HG03460 (cell line): ENCODE data around the gene HIVEP2.
"Not testable (repeated sequence)": the region's sequence is repeated elsewhere in the genome, so short reads cannot be mapped to it uniquely, and the experiment has no call there.

Experiments used
- ATAC-seq: cut with Tn5 transposase; IDR thresholded peaks from one replicate; pipeline ENCODE4 v1.9.1; 2021; ENCODE audit not compliant: unreplicated experiment

Gene HIVEP2

GRCh38 chr6:142945049-142945445 is at the start of gene HIVEP2:
HIVEP2 (minus strand) TSS chr6:142945176; CDS start chr6:142774738, 170,438 bp downstream.
- peak; percentile 21 for ATAC-seq

GRCh38 chr6:142993977-142994376 is 49.0 kb upstream of the HIVEP2 start:
- ATAC-seq: no peak

- no peak for ATAC-seq
Measured at GRCh38 chr6:142987490-142987889, 42.5 kb upstream of the HIVEP2 start.

GRCh38 chr6:142985281-142985680 is 40.3 kb upstream of the HIVEP2 start:
- no peak for ATAC-seq

GRCh38 chr6:142984386-142984785 is 39.4 kb upstream of the HIVEP2 start:
- ATAC-seq: no peak

- no peak for ATAC-seq
Measured at GRCh38 chr6:142975365-142975764, 30.4 kb upstream of the HIVEP2 start.

GRCh38 chr6:142970941-142971340 is 26.0 kb upstream of the HIVEP2 start:
- not testable (repeated sequence) for ATAC-seq

GRCh38 chr6:142968601-142969000 is 23.6 kb upstream of the HIVEP2 start:
- ATAC-seq: no peak

- ATAC-seq: no peak
Measured at GRCh38 chr6:142966294-142966693, 21.3 kb upstream of the HIVEP2 start.

GRCh38 chr6:142965164-142965563 is 20.2 kb upstream of the HIVEP2 start:
- ATAC-seq: no peak

GRCh38 chr6:142960098-142960497 is 15.1 kb upstream of the HIVEP2 start:
- no peak for ATAC-seq

- no peak for ATAC-seq
Measured at GRCh38 chr6:142958343-142958742, 13.4 kb upstream of the HIVEP2 start.

GRCh38 chr6:142956726-142957125 is 11.8 kb upstream of the HIVEP2 start:
- no peak for ATAC-seq

GRCh38 chr6:142954844-142955243 is 9.9 kb upstream of the HIVEP2 start:
- no peak for ATAC-seq

GRCh38 chr6:142953373-142954273 is 8.6 kb upstream of the HIVEP2 start:
- no peak for ATAC-seq

- peak; percentile 68 for ATAC-seq
Measured at GRCh38 chr6:142952614-142953013, 7.6 kb upstream of the HIVEP2 start.

- no peak for ATAC-seq
Measured at GRCh38 chr6:142950291-142950690, 5.3 kb upstream of the HIVEP2 start.

- peak; percentile 26 for ATAC-seq
Measured at GRCh38 chr6:142947714-142948480, 2.9 kb upstream of the HIVEP2 start.

- peak; percentile 42 for ATAC-seq
Measured at GRCh38 chr6:142946924-142947713, 2.1 kb upstream of the HIVEP2 start.

- ATAC-seq: peak; percentile 24
Measured at GRCh38 chr6:142946181-142946923, 1.4 kb upstream of the HIVEP2 start.
